C1 segment of cervical spinal cord (tissue), 14 donors: ENCODE measurements around the gene IL11.
"Not testable (repeated sequence)": the region's sequence is repeated elsewhere in the genome, so short reads cannot be mapped to it uniquely, and the experiment has no call there.

Experiments used
- DNase-seq, 14 donors: peaks; one replicate each; lab custom pipeline; 2025; lab: John Stamatoyannopoulos, UW

Gene IL11

DNA sequence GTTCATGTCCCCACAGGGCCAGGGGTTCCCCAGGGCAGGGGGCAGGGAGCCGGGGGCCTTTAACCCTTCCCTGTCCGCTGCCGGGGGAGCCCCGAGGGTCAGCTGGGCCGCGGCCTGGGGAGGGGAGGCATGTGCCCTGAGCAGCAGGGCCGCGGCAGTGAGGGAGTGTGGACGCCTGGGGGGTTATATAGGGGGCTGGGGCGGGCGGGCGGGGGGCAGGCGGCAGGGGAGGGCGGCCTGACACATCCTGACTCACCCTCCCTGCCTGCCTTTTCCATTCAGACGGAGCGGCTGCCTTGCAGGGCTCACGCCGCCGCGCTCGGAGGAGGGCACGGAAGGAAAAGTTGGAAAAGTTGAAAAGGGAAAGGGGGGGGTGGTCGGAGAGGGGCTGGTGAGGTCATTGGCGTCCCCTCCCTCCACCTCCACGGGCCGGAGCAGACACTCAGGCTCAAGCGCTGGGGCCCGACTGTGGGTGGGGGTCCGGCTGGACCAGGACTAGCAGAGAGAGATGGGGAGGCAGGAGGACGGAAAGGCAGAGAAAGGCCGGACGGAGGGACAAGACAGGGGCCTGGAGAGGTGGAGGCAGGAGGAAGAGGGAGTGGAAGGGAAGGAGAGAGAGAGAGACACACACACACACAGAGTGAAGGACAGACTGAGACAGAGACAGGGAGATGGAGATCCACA is at the start of gene IL11:
Gene IL11, minus strand, starts transcription at position 159 of the 684 bp plus-strand sequence. Its CDS starts 153 bp downstream, at position 6.
- DNase-seq, result no peak

- peak in 1 of 14 donors; percentile 23 for DNase-seq
Observed at GRCh38 chr19:55419624-55420236, 49.5 kb upstream of the IL11 start.

DNA sequence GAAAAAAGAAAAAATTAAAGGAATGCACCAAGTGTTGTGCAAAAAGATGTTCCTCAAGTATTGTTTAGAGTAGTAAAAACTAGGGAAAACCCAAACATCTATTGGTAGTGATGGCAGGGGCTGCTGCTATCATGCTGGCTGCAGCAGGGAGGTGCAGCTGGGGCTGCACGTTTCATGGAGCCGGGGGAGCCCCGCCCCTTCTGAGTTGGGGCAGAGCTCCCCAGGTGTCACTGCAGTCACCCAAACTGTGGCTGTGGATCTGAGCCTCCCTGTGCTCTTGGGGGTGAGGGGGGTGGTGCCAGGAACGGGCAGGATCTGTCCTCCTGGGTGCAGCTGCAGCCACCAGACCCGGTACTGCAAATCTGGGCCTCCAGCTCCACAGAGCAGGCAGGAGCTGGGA is 48.8 kb upstream of the IL11 start:
- no peak for DNase-seq

GRCh38 chr19:55418185-55418584 is 47.9 kb upstream of the IL11 start:
- DNase-seq, result peak in 9 of 14 donors; percentile 5 to 47 (median 25)

- no peak for DNase-seq
Observed at GRCh38 chr19:55410168-55410567, 39.9 kb upstream of the IL11 start.

- DNase-seq, result not testable (repeated sequence)
Observed at GRCh38 chr19:55409179-55409578, 38.9 kb upstream of the IL11 start.

GRCh38 chr19:55408533-55408872 is 38.2 kb upstream of the IL11 start:
- no peak for DNase-seq

DNA sequence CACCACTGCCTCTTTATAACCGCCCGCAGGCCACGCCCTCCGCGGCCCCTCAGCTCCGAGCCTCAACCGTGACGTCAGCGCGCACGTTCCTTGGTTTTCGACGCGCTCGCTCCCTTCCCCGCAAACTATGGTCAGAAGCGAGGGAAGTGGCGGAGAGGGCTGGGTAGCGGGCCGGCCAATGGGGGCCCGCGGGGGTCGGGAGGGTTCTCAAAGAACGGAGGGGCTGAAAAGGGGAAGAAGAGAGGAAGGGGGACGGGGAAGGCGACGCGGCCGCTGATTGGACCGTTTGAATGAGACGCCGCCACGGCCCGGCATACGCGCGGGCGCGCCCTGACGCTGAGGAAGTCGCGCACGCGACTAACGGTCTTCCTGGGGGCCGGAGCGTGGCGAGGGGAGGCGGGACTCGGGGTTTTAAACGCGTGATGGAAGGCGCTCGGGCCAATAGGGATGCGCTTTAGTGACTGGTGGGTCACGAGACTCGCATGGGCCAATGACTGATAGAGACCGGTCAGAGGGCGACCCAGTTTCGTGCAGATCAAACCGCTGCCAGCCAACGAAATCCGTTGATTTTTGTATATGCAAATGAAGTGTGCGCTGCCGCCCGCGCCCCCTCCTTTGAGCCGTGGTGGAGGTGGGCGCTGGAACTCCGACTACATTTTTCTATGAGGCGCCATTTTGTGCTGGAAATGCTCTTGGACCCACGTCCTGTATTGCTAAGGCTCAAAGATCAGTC is 37.7 kb upstream of the IL11 start:
- DNase-seq, result peak; percentile 95 to 99 (median 98)

DNA sequence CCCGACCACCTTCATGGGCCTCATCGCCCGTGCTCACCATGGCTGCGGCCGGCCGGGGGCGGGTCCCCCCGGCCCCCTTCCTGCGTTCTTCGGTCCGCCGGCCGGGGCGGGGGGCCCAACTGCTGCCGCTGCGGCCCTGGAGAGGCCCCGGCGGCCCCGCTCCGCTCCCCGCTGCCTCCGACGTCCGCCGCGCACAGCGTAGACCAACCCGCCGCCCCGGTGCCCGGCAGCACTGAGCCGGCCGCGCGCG is 37.2 kb upstream of the IL11 start, which contains the start of gene UBE2S:
Gene UBE2S, minus strand, starts transcription at position 239 of the 250 bp plus-strand sequence. Its CDS starts 199 bp downstream, at position 40.
- DNase-seq, result peak in 1 of 14 donors; percentile 47

DNA sequence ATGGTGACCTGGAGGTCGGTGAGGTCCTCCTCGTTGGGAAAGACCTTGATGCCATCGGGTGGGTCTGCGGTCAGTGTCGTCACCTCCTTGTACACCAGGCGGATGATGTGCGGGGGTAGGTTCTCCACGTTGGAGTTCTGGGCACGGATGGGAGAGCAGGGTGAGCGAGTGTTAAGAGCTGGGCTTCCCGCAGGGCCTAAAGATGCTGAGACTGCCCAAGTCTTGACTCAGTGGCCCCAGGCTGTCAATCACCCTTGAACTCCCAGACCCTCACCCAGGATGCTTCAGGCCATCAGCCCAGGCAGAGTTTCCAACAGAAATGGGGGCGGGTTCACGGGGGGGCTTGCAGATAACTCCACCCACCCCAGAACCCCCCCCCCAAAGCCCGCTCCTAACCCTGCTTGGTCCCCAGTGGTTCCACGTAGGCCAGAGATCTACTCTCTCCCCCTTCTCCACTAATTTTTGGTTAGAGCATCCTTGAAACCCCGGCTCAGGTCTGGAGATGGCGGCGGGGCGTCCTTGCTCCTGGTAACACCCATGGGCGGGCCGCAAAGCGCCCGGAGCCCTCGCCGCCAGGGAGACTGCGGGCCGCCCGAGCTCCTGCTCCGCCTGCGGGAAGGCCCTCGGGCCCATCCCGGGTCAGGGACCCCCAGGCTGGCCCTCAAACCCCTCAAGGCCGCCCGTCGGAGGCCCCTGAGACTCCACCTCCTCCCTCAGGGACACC is 36.7 kb upstream of the IL11 start:
- no peak for DNase-seq

DNA sequence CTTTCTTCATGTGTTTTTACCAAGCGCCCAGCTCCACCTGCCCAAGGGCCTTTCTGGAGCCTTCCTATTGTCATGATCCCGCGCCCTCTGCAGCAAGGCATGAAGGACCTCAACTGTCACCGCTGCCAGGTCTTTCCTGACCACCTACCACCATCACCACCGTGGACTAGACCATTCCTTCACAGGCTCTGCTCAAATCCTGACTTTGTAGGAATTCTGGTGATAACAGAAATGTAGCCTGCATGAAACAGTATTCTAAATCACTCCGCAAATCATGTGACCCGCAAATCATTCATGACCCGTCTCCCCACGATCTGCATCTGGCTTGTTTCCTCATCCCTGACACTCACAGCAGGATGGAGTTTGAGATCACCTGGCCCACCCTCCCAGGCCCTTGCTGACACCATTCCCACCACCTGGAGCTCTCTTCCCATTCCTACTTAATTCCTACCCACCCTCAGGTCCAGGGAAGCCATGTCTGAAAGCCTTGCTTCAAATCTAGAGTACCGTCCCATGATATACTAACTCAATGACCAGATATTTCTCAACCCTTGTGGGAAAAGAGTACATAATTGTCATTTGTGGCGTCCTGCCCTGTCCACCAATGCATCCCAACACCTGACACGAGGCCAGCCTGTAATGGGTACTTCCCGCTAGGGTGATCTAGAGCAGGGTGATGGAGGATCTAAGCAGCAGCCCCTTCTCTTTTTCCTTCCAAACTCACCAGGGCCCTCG is 36.0 kb upstream of the IL11 start:
- no peak for DNase-seq

- no peak for DNase-seq
Observed at GRCh38 chr19:55405638-55406037, 35.4 kb upstream of the IL11 start.

DNA sequence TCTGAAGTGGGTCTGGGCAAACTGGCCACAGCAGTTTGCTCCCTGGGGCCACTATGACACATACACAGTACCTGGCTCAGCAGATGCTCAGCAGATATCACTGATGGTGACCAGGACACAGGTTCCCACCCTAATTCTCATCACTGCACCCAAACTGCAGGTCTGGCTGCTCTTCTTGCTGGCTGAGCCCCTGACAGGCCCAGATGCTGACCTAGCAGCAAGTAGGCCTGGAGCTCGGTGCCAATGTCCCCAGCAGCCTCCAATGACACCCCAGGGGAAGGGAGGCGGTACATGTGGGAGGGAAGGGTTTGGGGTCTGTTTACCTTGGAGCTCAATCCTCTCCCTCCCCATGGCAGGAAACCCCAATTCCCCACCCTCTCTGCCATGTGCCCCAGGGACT is 32.2 kb upstream of the IL11 start:
- no peak for DNase-seq

- not testable (repeated sequence) for DNase-seq
Observed at GRCh38 chr19:55401390-55401789, 31.1 kb upstream of the IL11 start.

DNA sequence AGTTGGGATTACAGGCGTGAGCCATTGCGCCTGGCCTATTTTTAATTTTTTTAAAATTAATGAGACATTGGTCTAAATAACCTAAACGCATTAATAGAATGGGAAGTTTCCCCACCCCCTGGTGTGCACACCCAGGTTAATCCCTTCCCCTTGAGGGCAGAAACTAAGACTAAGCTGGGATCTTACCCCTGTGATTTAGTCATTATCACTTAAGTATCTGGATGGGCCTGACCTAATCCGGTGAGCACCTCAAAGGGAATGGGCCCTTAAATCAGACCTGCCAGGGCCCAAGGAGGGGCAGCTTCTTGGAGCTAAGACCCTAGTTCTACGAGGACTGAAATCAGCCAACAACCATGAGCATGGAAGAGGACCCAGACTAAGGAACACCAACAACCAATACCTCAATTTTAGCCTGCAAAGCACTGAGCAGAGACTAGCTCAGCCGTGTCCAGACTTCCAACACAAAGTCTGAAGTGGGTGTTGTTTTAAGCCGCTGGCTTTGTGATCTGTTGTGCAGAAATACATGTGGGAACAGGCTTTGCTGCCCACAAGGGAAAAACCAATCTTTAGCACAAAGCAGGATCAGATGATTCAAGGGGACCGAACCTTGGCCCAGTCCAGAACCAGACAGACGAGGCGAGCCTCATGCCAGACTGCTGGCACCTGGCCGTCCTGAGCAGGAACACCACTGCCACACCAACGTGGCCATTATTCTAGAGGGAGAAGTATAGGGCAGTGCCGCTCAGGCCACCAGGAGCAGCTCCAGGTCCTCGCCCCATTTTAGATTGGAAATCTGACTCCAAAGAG is 30.2 kb upstream of the IL11 start:
- no peak for DNase-seq

DNA sequence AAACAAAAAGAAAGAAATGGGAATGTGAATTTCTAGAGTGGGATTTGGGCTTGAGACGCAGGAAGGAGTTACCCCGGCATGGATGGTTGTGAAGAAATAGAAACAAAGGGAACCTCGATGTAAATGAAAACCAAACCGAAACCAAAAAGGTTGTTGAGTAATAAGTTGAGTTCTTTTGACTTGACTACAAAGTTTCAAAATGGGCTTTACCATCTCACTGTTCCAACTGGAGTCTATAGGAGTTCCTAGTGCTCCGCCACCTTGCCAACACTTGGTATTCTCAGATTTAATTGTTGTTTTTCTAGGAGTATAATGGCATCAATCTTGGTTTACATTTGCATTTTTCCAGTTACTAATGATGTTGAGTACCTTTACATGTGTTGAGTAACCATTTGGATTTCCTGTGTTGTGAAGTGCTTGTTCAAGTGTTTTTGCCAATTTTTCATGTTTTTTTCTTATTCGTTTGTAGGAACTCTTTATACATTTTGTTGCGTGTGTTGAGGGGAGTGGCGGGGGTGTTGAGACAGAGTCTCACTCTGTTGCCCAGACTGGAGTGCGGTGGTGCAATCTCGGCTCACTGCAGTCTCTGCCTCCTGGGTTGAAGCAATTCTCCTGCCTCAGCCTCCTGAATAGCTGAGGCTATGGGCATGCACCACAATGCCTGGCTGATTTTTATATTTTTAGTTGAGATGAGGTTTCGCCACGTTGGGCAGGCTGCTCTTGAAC is 28.1 kb upstream of the IL11 start:
- DNase-seq, result no peak

DNA sequence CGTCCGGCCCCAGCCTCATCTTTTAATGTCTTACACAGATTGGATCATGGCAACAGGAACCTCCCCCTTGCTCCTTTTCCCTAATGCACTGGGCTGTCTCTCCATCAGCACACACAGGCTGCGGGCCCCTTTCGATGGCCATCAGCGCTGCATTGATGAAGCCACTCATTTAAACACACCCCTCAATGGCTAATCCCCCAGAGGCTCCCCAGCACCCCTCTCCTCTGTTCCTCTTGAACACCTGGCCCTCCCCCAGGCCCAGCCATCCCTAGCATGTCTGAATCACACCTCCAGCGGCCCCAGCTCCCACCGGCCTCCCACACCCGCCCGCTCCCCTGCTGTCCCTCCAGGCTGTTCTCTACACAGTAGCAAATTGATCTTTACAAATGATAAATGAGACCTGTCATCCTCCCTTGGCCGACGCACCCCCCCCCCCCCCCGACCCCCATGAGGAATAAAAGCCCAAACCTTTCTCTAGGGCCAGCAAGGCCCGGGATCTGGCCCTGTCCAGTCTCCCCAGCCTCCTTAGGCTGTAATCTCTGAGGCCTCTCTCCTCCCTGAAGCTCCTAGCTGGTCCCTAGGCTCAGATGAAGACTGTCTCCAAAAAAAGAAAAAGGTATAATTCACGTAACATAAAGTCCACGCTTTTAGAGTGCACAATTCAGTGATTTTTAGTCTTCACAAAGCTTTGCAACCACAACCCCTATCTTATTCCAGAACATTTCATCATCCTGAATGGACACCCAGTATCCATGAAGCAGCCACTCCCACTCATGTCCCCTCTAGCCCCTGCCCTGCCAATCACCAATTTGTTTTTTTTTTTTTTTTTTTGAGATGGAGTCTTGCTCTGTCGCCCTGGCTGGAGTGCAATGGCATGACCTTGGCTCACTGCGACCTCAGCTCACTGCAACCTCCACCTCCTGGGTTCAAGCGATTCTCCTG is 22.8 kb upstream of the IL11 start:
- no peak for DNase-seq

DNA sequence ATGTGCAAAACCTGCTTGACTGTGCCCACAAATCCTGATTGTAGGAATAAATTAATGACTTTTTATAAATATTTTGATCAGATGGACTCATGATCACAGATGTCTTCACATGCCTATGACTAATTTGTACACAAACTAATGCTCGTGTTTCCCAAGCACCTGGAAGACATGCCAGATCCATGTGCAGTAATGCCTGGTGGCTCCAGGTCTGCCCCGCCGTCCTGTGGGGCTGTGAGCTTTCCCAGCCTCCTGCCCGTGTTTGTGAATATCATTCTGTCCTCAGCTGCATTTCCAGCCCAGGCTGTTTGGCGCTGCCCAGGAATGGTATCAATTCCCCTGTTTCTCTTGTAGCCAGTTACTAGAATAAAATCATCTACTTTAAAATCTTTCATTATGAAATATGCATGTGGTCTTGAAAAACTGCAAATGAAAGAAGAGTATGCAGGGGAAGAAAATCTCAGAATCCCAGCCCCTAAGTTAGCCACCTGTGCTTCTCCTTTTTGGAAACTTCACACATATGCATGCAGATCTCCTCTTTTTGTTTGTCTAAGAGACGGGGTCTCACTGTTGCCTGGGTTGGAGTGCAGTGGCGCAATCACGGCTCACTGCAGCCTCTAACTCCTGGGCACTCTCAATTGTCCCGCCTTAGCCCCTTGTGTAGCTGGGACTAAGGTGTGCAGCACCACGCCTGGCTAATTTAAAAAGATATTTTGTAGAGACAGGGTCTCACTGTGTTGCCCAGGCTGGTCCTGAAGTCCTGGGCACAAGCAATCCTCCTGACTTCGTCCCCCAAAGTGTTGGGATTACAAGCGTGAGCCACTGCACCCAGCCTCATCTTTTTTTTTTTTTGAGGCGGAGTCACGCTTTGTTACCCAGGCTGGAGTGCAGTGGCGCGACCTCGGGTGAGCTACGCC is 21.7 kb upstream of the IL11 start:
- DNase-seq, result no peak
